HG03565 (cell line): ENCODE data around the gene GUCA2B.

ENCODE experiments used
- ATAC-seq: cut with Tn5 transposase; IDR thresholded peaks from one replicate; pipeline ENCODE4 v1.9.1; 2021; ENCODE audit warnings: mild to moderate bottlenecking, moderate library complexity; ENCODE audit not compliant: unreplicated experiment

Gene GUCA2B

GRCh38 chr1:42184616-42185015 is 31.4 kb downstream of the GUCA2B start:
- no peak for ATAC-seq

- no peak for ATAC-seq
Measured at GRCh38 chr1:42186152-42186551, 32.9 kb downstream of the GUCA2B start.

GRCh38 chr1:42189931-42190853 is 37.0 kb downstream of the GUCA2B start:
- ATAC-seq: no peak

- ATAC-seq: no peak
Measured at GRCh38 chr1:42191319-42191718, 38.1 kb downstream of the GUCA2B start.

- no peak for ATAC-seq
Measured at GRCh38 chr1:42192106-42192505, 38.9 kb downstream of the GUCA2B start.

- no peak for ATAC-seq
Measured at GRCh38 chr1:42195841-42196240, 42.6 kb downstream of the GUCA2B start.

- ATAC-seq: no peak
Measured at GRCh38 chr1:42198251-42198650, 45.0 kb downstream of the GUCA2B start.

- no peak for ATAC-seq
Measured at GRCh38 chr1:42201986-42202385, 48.8 kb downstream of the GUCA2B start.
